HepG2 (cell line): Measurements from ENCODE around the gene SNRNP27. TPM values are rescaled to one million over a fixed set of nuclear protein-coding genes. Genes with fewer than 3 reads are reported as not detected.
A peak's percentile ranks its signal among the peaks of the same experiment; 100 is the strongest.

Source experiments
- ARNT2 ChIP-seq: sonication (generic); formaldehyde crosslinking; IDR thresholded peaks from 2 replicates; pipeline ENCODE4 v1.8.0; 2022; ENCODE audit warnings: mild to moderate bottlenecking, low read depth, missing genetic modification reagents, moderate library complexity
- ATRX ChIP-seq: sonication (generic); formaldehyde crosslinking; IDR thresholded peaks from 2 replicates; pipeline ENCODE4 v1.4.0; 2020; ENCODE audit warnings: missing genetic modification reagents, borderline replicate concordance
- CTCF ChIP-seq: sonication (generic); formaldehyde crosslinking; IDR thresholded peaks from 2 replicates; pipeline ENCODE4 v1.5.0; 2020; ENCODE audit warnings: mild to moderate bottlenecking, missing genetic modification reagents, moderate library complexity
- HIVEP1 ChIP-seq: sonication (generic); formaldehyde crosslinking; IDR thresholded peaks from 2 replicates; pipeline ENCODE4 v1.4.0; 2020; ENCODE audit warnings: mild to moderate bottlenecking, missing genetic modification reagents
- HOXA5 ChIP-seq: sonication (generic); formaldehyde crosslinking; IDR thresholded peaks from 2 replicates; pipeline ENCODE4 v1.4.0; 2020; ENCODE audit warnings: missing genetic modification reagents
- JDP2 ChIP-seq: sonication (generic); formaldehyde crosslinking; IDR thresholded peaks from 2 replicates; pipeline ENCODE4 v1.8.1; 2022; ENCODE audit warnings: missing genetic modification reagents, borderline replicate concordance
- KLF13 ChIP-seq: sonication (generic); formaldehyde crosslinking; IDR thresholded peaks from 2 replicates; pipeline ENCODE4 v1.4.0; 2020; ENCODE audit warnings: mild to moderate bottlenecking, missing genetic modification reagents
- MAFG ChIP-seq: sonication (generic); formaldehyde crosslinking; IDR thresholded peaks from 2 replicates; pipeline ENCODE4 v1.5.1; 2020; ENCODE audit warnings: mild to moderate bottlenecking, missing genetic modification reagents
- MBD4 ChIP-seq: IDR thresholded peaks from 2 replicates; pipeline ENCODE4 v1.6.1; 2012; ENCODE audit warnings: low read length, inconsistent platforms, borderline replicate concordance
- NCOA1 ChIP-seq: sonication (generic); formaldehyde crosslinking; IDR thresholded peaks from 2 replicates; pipeline ENCODE4 v1.9.0; 2021; ENCODE audit warnings: missing genetic modification reagents
- NR1H2 ChIP-seq: sonication (generic); formaldehyde crosslinking; IDR thresholded peaks from 2 replicates; pipeline ENCODE4 v1.8.1; 2022; ENCODE audit warnings: low read depth, missing genetic modification reagents, borderline replicate concordance
- SMC3 ChIP-seq: IDR thresholded peaks from 2 replicates; pipeline ENCODE4 v1.6.1; 2011; ENCODE audit warnings: low read length, improper control_type of control experiment
- SRSF1 ChIP-seq: fragments of 200-400 bp; formaldehyde crosslinking; optimal IDR thresholded peaks from 2 replicates; pipeline ENCODE3; 2017; ENCODE audit warnings: mild to moderate bottlenecking, low read depth, low read length, moderate library complexity
- THAP9 ChIP-seq: sonication (generic); formaldehyde crosslinking; IDR thresholded peaks from 2 replicates; pipeline ENCODE4; 2020; ENCODE audit warnings: missing genetic modification reagents, mild to moderate bottlenecking, borderline replicate concordance
- ZIK1 ChIP-seq: sonication (generic); formaldehyde crosslinking; IDR thresholded peaks from 2 replicates; pipeline ENCODE4 v1.5.0; 2020; ENCODE audit warnings: mild to moderate bottlenecking, low read depth, missing genetic modification reagents, borderline replicate concordance
- ZNF276 ChIP-seq: sonication (generic); formaldehyde crosslinking; IDR thresholded peaks from 2 replicates; pipeline ENCODE4 v1.4.0; 2020; ENCODE audit warnings: mild to moderate bottlenecking, low read depth, missing genetic modification reagents
- ZNF331 ChIP-seq: sonication (generic); formaldehyde crosslinking; IDR thresholded peaks from 2 replicates; pipeline ENCODE4 v1.4.0; 2020; ENCODE audit warnings: missing genetic modification reagents
- ZNF343 ChIP-seq: sonication (generic); formaldehyde crosslinking; IDR thresholded peaks from 2 replicates; pipeline ENCODE4 v1.4.0; 2020; ENCODE audit warnings: mild to moderate bottlenecking, missing genetic modification reagents
- ZNF567 ChIP-seq: sonication (generic); formaldehyde crosslinking; IDR thresholded peaks from 2 replicates; pipeline ENCODE4 v1.8.1; 2023; ENCODE audit warnings: mild to moderate bottlenecking, missing genetic modification reagents, borderline replicate concordance
- ZNF572 ChIP-seq: sonication (generic); formaldehyde crosslinking; IDR thresholded peaks from 2 replicates; pipeline ENCODE4 v1.5.1; 2020; ENCODE audit warnings: mild to moderate bottlenecking, missing genetic modification reagents
- polyA plus RNA-seq, 8 experiments: library from polyadenylated mRNA; depleted of rRNA in 3 of 8; stranded (reverse) in 7 of 8; unstranded in 1 of 8; fragments of >200 nt; fragmentation: Illumina TruSeq in 4 of 8; extraction: Trizol in 4 of 8; gene quantifications; 2 replicates each; pipeline versions ENCODE4 v1.2.1 to v1.2.3, GENCODE V29; 2011 to 2016; ENCODE audit warnings: low read depth in 4 of 8, missing spikeins in 1 of 8, mixed read lengths in 1 of 8; ENCODE audit not compliant: insufficient read depth in 1 of 8
- total RNA-seq, 5 experiments: library from RNA; depleted of rRNA; stranded (reverse); fragments of >200 nt; fragmentation: Illumina TruSeq; extraction: Trizol; gene quantifications; 2 replicates each; pipeline ENCODE4 v1.2.3, GENCODE V29; 2016; ENCODE audit warnings: low read depth in 1 of 5
- TF ChIP-seq, protein P1 (sequence below): sonication (generic); formaldehyde crosslinking; IDR thresholded peaks from 2 replicates; pipeline ENCODE4 v1.8.1; 2023; ENCODE audit warnings: mild to moderate bottlenecking, inconsistent platforms, moderate library complexity, missing genetic modification reagents, borderline replicate concordance
- TF ChIP-seq, protein P2 (sequence below): sonication (generic); formaldehyde crosslinking; IDR thresholded peaks from 2 replicates; pipeline ENCODE4 v1.5.0; 2020; ENCODE audit warnings: missing genetic modification reagents

Gene SNRNP27
- total and polyA plus RNA-seq, 2 of the 13 experiments (the other 11 are each of a cell fraction or from before 2014, with no cell fraction given) = 49.8 to 54.6 TPM

DNA sequence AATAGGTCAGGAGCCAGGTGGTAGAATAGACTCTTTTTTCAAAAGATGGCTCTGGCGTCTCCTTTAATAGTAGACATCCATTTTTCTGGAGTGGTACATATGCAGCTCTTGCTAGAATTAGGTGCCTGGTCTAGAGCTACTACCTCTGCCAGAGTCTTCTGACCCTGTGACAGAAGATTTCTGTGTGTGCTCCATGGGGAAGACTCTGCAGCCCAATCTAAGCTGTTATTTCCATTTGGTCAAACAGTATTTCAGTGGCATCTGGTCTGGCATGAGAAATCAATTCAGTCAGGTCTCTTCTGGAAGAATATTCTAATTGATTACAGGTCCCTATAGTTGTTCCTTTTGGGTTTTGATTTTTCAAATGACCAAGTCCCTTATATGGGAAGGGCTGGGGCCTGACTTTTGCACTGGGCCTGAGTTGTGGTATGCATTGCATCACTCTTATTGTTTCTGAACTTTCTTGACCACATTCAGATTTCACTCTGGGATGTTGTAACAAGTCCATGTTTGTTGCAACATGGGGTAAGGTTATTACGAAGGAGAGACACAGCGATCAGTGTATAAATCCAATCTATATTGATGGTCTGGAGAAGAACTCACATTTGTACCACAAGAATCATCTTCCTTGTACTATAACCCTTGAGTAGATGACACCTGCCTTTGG is 33.2 kb downstream of the SNRNP27 start (continued):
- TF ChIP-seq NCOA1 (CRISPR knock-in tag) (no peak), MAFG (no peak), ZIK1 (CRISPR knock-in tag) (no peak), HOXA5 (CRISPR knock-in tag) (no peak), THAP9 (CRISPR knock-in tag) (no peak), NR1H2 (CRISPR knock-in tag) (no peak), ZNF572 (CRISPR knock-in tag) (no peak), KLF13 (CRISPR knock-in tag) (no peak), CTCF (CRISPR knock-in tag) (0 out of 2 replicates have a peak, but pooled peaks have one; percentile 3), SMC3 (peak; percentile 57), MBD4 (no peak), JDP2 (no peak), SRSF1 (no peak), HIVEP1 (CRISPR knock-in tag) (no peak), ARNT2 (CRISPR knock-in tag) (no peak), ZNF567 (CRISPR knock-in tag) (no peak), ZNF331 (CRISPR knock-in tag) (peak; percentile 49; the same call in 1 of the 2 replicates), ZNF343 (CRISPR knock-in tag) (no peak), ZNF276 (CRISPR knock-in tag) (no peak), ATRX (CRISPR knock-in tag) (no peak)
- TF ChIP-seq, protein P1, sequence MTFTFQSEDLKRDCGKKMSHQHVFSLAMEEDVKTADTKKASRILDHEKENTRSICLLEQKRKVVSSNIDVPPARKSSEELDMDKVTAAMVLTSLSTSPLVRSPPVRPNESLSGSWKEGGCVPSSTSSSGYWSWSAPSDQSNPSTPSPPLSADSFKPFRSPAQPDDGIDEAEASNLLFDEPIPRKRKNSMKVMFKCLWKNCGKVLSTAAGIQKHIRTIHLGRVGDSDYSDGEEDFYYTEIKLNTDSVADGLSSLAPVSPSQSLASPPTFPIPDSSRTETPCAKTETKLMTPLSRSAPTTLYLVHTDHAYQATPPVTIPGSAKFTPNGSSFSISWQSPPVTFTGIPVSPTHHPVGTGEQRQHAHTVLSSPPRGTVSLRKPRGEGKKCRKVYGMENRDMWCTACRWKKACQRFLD (CRISPR knock-in tag) = no peak
- TF ChIP-seq, protein P2, sequence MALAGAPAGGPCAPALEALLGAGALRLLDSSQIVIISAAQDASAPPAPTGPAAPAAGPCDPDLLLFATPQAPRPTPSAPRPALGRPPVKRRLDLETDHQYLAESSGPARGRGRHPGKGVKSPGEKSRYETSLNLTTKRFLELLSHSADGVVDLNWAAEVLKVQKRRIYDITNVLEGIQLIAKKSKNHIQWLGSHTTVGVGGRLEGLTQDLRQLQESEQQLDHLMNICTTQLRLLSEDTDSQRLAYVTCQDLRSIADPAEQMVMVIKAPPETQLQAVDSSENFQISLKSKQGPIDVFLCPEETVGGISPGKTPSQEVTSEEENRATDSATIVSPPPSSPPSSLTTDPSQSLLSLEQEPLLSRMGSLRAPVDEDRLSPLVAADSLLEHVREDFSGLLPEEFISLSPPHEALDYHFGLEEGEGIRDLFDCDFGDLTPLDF (CRISPR knock-in tag) = no peak
